GM18951 (cell line): ENCODE data around the gene AFAP1L1.

Experiments used
- POLR2A ChIP-seq: IDR thresholded peaks from 4 replicates; pipeline ENCODE4 v1.6.1; 2011; ENCODE audit warnings: mild to moderate bottlenecking; ENCODE audit not compliant: insufficient read length, insufficient read depth; ENCODE audit errors: extremely low read depth
- in situ Hi-C: fragments of 300-500 bp; cut with MboI; formaldehyde crosslinking; loops from one replicate; pipeline ENCODE4 v1.12.0; 2022; ENCODE audit warnings: low sequenced_read_pairs, mixed read lengths, inconsistent platforms; ENCODE audit not compliant: unreplicated experiment

Gene AFAP1L1

GRCh38 chr5:149371296-149371962 is 99.8 kb downstream of the AFAP1L1 start:
- in situ Hi-C loops = loop anchor here (25.0 kb wide), 1 partner anchor 191 kb away; the partner anchor contains the start of gene CSNK1A1
- TF ChIP-seq POLR2A = no peak

GRCh38 chr5:149372076-149372795 is 100.6 kb downstream of the AFAP1L1 start:
- no peak for TF ChIP-seq POLR2A

GRCh38 chr5:149372932-149373331 is 101.3 kb downstream of the AFAP1L1 start:
- in situ Hi-C loops = loop anchor here (25.0 kb wide), 1 partner anchor 189 kb away; the partner anchor contains the start of gene CSNK1A1
- TF ChIP-seq POLR2A = no peak

More at GRCh38 chr5:149372076-149372795, 100.6 kb downstream of the AFAP1L1 start:
- in situ Hi-C loops = loop anchor here (25.0 kb wide), 1 partner anchor 190 kb away; the partner anchor contains the start of gene CSNK1A1

- TF ChIP-seq POLR2A = no peak
- in situ Hi-C loops = loop anchor here (25.0 kb wide), 1 partner anchor 188 kb away; the partner anchor contains the start of gene CSNK1A1
Observed at GRCh38 chr5:149374303-149374702, 102.6 kb downstream of the AFAP1L1 start.

GRCh38 chr5:149374801-149375200 is 103.1 kb downstream of the AFAP1L1 start:
- TF ChIP-seq POLR2A = no peak
- in situ Hi-C loops = loop anchor here (25.0 kb wide), 1 partner anchor 188 kb away; the partner anchor contains the start of gene CSNK1A1

- in situ Hi-C loops = no loop called here
Observed at GRCh38 chr5:149375434-149375833, 103.8 kb downstream of the AFAP1L1 start.

GRCh38 chr5:149376104-149376503 is 104.4 kb downstream of the AFAP1L1 start:
- in situ Hi-C loops = no loop called here
- no peak for TF ChIP-seq POLR2A

More at GRCh38 chr5:149375434-149375833, 103.8 kb downstream of the AFAP1L1 start:
- no peak for TF ChIP-seq POLR2A

- no peak for TF ChIP-seq POLR2A
- in situ Hi-C loops = no loop called here
Observed at GRCh38 chr5:149376711-149377447, 105.2 kb downstream of the AFAP1L1 start.

- TF ChIP-seq POLR2A = no peak
- in situ Hi-C loops = no loop called here
Observed at GRCh38 chr5:149378241-149378820, 106.7 kb downstream of the AFAP1L1 start.

- in situ Hi-C loops = no loop called here
Observed at GRCh38 chr5:149379177-149379761, 107.6 kb downstream of the AFAP1L1 start, which contains the start of gene IL17B. Gene IL17B, minus strand, starts transcription at chr5:149379292. Its CDS starts 67 bp downstream, at chr5:149379225.

GRCh38 chr5:149379818-149380374 is 108.2 kb downstream of the AFAP1L1 start:
- TF ChIP-seq POLR2A = no peak
- in situ Hi-C loops = no loop called here

More at GRCh38 chr5:149379177-149379761, 107.6 kb downstream of the AFAP1L1 start, which contains the start of gene IL17B:
- no peak for TF ChIP-seq POLR2A
